Measurements from ENCODE around the gene ERICH6.

DNA sequence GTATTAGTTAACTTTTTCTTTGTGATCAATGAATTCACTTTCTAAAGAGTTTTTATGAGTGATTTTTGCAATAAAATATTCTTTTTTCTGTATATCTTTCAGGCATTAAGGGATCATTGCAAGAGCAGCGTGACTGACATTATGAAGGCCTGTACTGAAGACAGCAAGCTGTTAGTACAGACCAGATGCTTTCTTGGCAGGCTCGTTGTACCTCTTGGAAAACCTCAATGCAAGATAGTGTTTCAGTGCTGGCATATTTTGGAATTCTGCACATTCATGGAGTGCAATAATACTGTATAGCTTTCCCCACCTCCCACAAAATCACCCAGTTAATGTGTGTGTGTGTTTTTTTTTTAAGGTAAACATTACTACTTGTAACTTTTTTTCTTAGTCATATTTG is 76.2 kb downstream of the ERICH6 start:
- TF ChIP-seq NANOG (IDR thresholded peaks at IDR 0.05; ENCODE audit: borderline replicate concordance) (no peak), POLR2AphosphoS5 (IDR thresholded peaks at IDR 0.05; ENCODE audit: low read depth) (no peak), EZH2phosphoT487 (IDR thresholded peaks at IDR 0.05; ENCODE audit: unreplicated experiment) (no peak)
- TF ChIP-seq, protein P1, sequence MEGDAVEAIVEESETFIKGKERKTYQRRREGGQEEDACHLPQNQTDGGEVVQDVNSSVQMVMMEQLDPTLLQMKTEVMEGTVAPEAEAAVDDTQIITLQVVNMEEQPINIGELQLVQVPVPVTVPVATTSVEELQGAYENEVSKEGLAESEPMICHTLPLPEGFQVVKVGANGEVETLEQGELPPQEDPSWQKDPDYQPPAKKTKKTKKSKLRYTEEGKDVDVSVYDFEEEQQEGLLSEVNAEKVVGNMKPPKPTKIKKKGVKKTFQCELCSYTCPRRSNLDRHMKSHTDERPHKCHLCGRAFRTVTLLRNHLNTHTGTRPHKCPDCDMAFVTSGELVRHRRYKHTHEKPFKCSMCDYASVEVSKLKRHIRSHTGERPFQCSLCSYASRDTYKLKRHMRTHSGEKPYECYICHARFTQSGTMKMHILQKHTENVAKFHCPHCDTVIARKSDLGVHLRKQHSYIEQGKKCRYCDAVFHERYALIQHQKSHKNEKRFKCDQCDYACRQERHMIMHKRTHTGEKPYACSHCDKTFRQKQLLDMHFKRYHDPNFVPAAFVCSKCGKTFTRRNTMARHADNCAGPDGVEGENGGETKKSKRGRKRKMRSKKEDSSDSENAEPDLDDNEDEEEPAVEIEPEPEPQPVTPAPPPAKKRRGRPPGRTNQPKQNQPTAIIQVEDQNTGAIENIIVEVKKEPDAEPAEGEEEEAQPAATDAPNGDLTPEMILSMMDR (conservative IDR thresholded peaks at IDR 0.05; ENCODE audit: low read depth in 2 of 2): no peak
